Hematopoietic multipotent progenitor cell treated with erythropoietin and hydrocortisone succinate and interleukin-3 and kit ligand, for 6 days (in vitro differentiated cells): ENCODE results near the gene S100A13.
"Not testable (repeated sequence)": the region's sequence is repeated elsewhere in the genome, so short reads cannot be mapped to it uniquely, and the experiment has no call there.

Experiments used
- DNase-seq: peaks from one replicate; pipeline ENCODE4 v3.0.0-alpha.2; 2015

The S100A13 gene

DNA sequence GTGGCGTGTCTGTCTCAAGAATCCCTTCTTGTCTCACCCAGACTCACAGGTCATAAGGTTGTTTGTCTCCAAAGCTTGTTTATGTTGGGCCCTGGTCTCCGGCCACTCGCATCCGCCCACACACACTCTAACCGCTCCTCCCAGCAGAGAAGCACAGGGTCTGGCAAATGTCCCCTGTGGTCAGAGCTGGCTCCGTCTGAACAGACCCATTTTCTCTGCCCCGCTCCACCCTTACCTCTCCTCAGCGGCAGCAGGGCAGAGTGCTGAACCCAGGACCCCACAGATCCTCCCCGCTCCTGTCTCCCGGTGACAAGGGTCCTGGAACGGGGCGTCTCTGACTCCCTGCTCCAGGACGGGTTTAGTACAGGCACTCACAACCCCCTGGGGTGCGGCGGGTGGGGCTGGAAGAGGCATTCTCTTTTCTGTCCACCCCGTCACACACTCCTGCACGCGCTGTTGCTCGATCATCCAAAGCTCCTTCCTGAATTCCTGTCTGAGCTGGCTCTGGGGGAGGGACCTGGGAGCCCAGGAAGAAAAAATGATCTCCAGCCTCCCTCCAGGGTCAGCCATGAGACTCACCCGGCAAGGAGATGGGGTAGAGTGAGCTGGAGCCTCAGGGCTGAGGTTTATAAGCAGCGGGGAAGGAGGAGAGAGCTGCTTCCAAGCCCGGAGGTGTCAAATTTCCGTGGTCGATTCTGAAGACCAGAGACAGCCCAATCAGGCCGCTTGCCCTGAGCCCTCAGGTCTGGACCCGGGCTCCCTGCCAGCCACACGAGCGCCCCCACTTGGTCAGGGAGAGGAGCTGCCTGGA lies at the start of gene S100A13:
TSS of gene S100A13 (minus strand) at position 602 of the 811 bp plus-strand sequence. CDS start 1,033 bp downstream, outside the sequence.
- DNase-seq = peak; percentile 65

DNA sequence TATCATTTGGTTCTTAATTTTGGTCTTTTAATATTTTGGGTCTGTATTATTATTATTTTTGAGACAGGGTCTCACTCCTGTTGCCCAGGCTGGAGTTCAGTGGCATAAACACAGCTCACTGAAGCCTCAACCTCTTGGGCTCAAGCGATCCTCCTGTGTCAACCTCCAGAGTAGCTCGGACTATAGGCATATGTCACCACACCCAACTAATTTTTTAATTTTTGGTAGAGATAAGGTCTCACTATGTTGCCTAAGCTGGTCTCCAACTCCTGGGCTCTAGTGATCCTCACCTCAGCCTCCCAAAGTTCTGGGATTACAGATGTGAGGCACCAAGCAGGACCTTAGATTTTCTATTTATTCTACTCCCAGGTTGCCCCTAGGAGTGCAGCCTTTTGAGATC lies 46.2 kb upstream of the S100A13 start:
- DNase-seq = peak; percentile 53

DNA sequence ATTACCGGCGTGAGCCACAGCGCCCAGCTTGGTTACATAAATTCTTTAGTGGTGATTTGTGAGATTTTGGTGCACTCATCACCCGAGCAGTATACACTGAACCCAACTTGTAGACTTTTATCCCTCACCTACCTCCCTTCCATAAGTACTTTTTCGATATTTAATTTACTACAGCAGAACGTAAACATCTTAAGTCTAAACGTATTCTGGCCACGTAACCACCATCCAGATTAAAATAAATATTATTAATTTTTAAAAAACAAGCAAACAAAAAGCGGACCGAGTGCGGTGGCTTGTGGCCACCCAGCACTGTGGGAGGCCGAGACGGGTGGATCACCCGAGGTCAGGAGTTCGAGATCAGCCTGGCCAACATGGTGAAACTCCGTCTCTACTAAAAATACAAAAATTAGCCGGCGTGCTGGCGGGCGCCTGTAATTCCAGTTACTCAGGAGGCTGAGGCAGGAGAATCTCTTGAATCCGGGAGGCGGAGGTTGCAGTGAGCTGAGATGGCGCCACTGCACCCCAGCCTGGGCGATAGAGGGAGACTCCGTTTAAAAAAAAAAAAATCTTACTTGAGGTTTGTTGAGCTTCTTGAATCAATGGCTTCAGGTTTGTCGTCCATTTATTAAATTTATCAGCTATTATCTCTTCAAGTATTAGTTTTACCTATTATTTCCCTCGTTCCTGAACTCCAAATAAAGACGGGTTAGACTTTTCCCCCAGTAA lies 44.5 kb upstream of the S100A13 start:
- peak; percentile 65 for DNase-seq

DNA sequence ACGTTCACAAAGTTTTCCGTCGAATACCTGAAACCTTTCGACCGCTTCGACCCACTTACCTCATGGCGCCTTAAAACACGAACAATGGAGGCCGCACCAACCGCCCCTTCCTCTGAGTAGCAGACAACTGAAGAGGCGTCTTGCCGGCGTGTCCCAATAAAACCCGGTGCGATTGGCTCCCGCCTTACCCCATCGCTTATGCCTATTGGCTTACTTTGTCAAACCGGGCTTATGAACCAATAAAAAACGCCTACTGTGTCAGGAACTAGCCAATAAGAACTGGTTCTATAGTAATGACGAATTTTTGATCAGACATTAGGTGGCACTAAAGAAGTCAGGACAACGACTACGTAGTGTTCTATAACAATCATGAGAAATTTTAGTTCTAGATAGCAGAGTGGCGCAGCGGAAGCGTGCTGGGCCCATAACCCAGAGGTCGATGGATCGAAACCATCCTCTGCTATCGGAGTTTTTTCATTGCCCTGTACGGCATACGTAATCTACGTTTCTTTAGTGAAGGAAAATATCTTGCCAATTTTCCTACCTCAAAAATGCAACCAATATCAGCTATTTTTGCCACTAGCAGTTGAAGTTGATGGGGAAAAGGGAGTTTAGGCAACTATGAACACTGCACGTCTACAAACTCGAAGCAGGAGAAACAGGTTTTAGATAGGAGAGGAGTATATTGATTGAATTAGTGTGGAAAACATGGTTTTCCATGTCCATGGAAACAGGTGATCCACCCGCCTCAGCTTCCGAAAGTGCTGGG lies 43.7 kb upstream of the S100A13 start, which contains the start of gene ILF2:
TSS of gene ILF2 (minus strand) at position 135 of the 769 bp plus-strand sequence. CDS start at position 64, 71 bp downstream.
- peak; percentile 100 for DNase-seq

DNA sequence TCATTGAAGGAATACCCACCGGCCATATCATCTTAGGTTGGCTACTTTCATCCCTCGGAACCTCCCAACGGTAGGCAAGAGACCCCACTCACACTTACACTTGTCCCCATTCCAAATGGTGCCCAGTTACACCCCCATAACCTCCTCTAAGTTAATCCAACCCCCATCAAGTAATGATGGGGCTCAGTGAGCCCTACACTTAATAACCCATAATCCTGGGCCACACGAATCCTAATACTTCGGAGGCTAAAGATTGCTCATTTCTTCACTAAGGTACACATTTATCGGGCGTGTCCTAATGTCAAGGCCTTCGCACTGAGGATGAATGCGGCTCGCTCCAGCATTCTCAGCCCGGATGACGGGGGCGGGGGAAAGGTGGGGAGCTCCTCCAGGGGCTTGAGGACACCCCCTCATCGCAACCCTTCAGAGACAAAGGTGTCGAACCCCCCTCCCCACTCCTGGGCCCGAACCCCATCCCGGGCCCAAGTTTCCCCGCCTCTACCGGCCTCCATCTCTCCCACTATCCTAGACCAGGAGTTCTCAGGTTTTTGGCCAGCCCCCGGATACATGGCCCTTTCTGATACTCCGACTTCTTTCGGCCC lies 43.1 kb upstream of the S100A13 start:
- DNase-seq = no peak

DNA sequence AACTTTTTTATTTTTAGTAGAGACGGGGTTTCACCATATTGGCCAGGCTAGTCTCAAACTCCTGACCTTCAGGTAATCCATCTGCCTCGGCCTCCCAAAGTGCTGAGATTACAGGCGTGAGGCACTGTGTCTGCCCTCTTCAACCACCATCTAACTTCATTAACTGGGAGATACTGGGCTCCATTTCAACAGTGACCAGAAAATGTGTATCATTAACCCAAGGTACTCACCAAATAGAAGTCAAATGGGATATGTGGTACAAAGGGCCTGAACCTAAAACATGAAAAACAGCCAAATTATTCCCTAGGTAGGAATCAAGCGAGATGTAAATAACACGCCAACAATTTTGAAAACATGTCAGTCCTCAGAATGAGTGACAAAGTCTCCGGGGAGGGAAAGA lies 42.3 kb upstream of the S100A13 start:
- DNase-seq = no peak

DNA sequence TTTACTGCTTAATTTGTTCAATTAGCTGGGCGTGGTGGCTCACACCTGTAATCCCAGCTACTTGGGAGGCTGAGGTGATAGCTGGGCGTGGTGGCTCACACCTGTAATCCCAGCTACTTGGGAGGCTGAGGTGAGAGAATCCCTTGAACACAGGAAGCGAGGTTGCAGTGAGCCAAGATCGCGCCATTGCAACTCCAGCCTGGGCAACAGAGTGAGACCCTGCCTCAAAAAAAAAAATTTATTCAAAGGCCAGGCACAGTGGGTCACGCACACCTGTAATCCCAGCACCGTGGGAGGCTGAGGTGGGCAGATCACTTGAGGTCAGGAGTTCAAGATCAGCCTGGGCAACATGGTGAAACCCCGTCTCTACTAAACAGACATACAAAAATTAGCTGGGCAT lies 41.4 kb upstream of the S100A13 start:
- not testable (repeated sequence) for DNase-seq

DNA sequence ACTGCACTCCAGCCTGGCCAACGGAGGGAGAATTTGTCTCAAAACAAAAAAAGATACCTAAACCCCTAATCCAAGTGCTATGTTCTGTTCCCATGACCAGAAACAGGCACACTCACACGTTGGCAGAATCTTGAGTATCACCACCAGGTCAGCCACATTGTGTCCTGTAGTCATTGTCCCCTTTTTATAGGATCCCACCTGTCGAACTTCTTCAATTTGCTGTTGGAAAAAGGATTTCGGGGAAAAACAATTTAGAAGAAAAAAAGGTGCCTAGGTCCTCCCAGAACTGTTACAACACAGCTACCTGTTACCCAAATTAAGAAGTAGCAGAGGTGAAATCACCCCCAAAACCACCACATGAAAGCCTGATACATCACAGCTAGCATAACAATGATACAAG lies 40.1 kb upstream of the S100A13 start:
- no peak for DNase-seq

DNA sequence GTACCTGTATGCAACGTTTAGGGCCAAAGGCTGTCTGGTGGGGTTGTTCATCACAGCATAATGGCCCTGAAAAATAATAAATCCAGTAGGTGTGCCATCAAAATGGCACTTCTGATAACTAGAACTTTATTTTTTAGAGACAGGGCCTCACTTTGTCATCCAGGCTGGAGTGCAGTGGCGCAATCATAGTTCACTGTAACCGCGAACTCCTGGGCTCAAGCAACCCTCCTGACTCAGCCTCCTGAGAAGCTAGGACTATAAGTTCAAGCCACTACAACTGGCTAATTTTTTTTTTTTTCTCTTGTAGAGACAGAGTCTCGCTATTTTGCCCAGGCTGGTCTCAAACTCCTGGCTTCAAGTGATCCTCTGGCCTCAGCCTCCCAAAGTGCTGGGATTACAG lies 35.9 kb upstream of the S100A13 start:
- DNase-seq = no peak

DNA sequence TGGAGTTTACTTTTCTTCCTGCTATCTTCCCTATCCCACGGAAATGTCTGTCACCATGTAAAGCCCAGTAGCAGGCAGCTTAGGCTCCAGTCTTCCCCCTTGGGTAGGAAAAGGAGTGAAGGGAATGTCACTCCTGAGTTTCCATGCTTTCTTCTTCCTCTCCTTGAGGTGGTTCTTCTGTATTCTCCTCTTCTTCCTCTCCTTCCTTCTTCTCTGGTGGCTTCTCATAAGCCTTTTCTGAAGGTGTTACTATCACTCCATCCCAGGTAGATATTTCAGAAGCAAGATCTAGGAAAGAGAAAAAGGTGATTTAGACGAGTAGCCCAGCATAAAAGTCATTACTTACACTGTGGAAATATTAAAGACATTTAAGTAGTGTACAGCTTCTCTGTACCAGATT lies 35.0 kb upstream of the S100A13 start:
- DNase-seq = no peak

DNA sequence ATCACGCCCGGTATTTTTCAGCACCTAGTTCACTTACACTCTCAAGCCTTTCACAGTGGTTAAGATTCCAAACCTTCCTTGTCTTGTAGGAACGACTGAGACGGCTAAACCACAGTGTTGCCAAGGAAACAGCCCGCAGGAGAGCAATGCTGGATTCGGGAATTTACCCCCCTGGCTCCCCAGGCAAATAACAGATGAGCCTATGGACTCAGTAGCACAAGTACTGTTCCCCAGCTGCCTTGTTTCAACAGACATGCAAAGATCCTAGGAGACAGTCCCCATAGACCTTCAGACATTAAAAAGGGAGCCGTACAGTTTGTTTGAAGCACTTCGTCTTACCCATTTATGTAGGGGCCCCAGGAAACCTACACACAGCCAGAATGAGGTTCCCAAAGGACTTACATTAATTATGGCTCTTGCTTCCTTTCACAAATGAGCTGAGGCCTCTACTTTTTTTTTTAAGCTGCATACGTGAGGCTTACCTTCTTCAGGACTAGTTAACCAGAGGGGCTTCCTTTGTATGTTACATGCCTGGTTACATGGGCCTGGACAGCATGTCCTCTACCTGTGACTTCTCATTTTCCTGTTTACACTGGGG lies 33.9 kb upstream of the S100A13 start:
- DNase-seq = peak; percentile 30

DNA sequence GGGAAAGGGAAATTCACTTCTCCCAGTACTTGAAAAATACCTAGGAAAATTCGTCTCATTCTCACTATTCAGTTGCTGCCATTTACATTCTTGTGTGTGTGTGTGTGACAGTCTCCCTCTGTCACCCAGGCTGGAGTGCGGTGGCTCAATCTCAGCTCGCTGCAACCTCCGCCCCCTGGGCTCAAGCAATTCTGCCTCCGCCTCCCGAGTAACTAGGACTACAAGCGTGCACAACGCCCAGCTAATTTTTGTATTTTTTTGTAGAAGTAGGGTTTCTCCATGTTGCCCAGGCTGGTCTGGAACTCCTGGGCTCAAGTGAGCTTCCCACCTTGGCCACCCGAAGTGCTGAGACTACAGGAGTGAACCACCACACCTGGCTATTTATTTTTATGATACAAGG lies 32.4 kb upstream of the S100A13 start:
- DNase-seq = no peak

DNA sequence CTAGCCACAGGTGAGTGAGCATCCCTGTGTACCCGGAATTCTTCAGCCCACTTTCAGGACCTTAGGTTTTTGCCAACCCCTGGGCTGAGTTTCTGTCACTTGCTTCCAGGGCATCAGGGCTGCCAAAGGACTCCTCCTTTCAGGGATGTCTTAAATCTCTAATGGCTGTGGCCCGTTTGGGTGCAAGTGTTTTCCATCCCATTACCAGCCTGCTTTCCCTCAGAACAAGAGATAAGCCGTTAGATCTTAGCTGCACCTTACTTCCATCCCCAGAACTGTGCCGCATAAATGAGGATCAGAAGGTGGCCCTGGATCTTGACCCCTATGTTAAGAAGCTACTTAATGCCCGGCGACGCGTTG lies 31.9 kb upstream of the S100A13 start:
- no peak for DNase-seq

DNA sequence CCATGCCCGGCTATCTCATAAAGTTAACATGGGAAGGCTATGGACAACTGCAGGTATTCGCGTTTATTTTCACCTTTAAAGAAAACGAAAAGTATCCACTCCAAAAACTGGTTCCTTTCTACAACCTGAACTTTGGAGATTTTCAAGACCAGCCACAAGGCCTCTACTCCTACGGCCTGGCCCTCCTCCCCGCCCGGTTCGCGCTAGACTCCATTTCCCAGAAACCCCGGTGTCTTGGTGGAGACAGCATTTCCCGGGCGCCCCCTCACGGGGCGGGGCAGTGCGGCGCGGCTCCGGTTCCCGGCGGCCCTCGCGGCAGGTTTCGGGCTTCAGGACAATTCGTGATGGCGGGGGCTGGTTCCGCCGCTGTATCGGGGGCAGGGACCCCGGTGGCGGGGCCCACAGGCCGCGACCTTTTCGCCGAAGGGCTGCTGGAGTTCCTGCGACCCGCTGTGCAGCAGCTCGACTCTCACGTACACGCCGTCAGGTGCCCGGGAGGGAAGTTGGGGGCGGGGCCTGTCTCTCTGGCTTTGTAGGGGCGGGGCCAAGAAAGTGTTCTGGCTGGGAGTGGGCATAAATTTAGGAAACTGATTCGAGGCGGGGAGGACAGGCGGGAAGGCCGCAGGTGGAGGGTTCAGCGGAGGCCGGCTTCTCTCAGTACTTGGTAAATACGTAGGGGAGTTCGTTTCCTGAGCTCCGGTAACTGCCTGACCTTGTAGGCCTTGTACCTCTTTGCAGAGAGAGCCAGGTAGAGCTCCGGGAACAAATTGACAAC lies 31.3 kb upstream of the S100A13 start, which contains the start of gene SNAPIN:
TSS of gene SNAPIN (plus strand) at position 304 of the 775 bp plus-strand sequence. CDS start at position 345, 41 bp downstream.
- peak; percentile 96 for DNase-seq

DNA sequence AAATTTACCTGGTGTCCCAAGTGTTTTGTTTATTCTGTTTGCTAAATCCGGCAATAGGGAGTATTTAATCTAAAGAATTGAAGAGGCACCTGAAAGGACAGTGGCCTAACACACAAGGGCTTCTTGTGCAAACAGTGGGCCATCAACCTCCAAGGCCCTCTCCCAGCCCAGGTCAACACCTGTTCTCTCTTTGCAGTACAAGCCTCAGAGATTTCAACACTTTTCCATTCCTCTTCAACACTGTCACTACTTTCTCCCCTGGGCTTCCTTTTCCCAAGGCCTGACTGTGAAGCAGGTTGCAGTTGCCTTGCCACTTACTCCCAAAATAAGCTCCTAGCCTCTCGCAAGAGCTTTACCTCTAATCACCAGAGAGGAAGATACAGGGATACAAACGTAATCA lies 28.0 kb upstream of the S100A13 start:
- no peak for DNase-seq

DNA sequence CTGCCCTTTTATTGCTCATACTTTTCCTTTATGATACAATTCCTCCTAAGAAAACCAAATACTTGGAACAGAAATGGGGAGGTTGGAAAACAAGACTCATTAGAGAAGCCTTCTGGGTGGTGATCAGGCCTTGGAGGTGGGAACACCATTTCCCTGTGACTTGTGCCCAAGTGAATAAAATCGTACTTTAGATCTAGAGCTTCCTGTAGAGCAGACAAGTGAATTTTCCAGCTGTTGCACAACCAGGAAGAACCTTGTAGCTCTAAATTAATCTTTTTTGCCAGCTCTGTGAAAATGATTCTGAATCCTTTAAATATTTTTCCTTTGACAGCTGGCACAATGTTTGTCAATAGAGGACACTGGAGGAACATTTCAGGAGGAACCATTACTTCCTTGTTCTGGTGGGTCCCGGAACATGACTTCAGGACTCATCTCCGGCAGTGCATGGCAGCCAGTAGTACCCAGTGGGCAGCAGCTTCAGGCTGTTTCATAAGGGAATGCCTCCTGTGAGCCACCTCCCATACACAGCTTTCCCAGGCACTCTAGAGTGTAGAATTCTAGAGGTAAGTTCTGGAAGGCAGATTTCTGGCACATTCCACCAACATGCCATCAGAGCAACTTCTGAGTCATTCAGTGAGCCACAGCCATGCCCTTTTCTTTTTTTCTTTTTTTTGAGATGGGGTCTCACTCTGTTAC lies 25.6 kb upstream of the S100A13 start:
- peak; percentile 13 for DNase-seq

DNA sequence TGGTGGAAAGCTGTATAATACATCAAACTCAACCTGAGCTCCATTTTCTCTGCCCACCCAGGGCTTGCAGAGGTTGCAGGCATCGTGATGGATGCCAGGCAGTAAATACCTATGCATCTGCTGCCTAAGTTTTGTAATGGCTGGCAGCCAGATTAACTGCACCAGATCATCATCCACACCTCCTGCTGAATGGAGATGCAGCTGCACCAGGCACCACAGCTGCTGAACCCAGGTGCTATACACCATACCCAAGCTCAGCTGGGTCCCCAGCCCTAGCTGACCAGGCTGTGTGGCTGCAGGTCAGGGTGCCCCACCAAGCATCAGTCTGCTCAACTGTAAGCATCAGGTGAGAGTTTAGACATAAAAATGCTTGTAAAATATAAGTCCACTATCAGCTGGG lies 24.5 kb upstream of the S100A13 start:
- no peak for DNase-seq

DNA sequence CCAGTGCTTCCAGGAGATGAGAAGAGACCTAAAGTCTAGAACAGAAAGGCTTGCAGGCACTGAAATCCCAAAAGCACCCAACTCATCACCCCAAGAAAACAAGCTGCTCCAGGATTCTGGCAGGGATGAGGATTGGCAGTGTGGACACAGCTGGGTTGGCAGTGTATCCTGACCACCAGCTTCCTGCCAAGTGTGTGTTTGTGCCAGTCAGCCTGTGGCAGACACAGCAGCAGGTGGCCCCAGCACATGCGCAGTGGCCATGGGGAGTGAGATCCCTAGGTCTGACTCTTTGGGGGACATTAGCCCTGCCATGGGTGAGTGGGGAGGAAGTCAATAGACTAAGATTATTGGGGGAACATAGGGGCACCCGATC lies 22.5 kb upstream of the S100A13 start:
- peak; percentile 26 for DNase-seq

DNA sequence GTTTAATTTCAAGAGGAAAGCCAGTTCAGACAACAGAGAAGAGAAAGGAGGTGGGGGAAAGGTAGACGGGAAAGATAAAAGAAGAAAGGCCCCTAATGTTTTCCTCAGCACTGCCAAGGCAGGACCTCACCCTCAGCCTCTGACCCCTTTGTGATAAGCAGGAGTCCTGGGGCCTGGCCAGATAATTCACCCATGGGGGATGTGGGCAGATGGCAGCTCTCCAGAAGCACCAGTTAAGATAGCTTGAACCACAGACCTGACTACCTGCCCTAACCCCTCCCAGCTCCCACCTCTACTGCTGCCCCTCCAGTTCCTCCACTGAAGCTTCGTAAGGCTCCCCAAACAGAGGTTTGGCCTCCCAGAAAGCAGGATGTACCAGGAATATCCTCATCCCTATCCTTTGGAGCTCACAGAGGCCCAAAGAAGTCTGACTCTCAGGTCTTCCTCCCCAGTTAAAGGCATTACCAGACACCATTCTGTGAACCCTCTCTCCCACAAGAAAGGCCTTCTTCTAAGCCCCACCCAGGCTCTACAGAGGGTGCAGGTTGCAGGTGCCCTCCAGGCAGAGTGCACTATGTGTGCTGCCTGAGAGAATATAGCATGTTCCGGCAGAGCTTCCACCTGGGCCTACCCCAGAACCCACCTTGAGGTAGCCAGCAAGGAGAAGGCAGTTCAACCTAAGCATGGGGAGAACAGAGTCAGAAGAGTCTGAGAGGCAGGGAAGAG lies 22.0 kb upstream of the S100A13 start:
- DNase-seq = peak; percentile 92

DNA sequence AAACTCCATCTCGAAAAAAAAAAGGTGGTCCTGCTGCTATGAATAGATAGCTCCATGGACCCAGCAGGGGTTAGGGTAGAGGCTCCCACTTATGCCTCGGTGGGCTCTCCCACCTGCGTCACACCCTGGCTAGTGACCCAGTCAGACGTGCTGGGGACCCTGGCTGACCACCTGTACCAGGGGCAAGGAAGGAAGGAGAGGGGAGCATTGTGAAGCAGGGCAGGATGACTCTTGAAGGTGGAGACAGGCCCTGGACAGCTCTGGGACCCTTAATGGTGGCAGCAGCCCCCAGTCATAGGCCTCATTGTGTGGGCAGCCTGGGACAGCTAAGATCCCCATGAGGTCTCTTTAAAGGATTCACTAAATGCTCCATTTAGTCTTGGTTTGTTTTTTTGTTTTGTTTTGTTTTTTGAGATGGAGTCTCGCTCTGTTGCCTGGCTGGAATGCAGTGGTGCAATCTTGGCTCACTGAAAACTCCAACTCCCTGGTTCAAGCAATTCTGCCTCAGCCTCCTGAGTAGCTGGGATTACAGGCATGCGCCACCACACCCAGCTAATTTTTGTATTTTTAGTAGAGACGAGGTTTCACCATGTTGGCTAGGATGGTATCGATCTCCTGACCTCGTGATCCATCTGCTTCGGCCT lies 20.8 kb upstream of the S100A13 start:
- no peak for DNase-seq
